ENCODE measurements around the gene TNNC1. TPM values are rescaled to one million over a fixed set of nuclear protein-coding genes. Genes with fewer than 3 reads are reported as not detected.

TNNC1 gene
- total RNA-seq, 2 experiments from 2014 or later = 5.3 to 6.6 TPM

DNA sequence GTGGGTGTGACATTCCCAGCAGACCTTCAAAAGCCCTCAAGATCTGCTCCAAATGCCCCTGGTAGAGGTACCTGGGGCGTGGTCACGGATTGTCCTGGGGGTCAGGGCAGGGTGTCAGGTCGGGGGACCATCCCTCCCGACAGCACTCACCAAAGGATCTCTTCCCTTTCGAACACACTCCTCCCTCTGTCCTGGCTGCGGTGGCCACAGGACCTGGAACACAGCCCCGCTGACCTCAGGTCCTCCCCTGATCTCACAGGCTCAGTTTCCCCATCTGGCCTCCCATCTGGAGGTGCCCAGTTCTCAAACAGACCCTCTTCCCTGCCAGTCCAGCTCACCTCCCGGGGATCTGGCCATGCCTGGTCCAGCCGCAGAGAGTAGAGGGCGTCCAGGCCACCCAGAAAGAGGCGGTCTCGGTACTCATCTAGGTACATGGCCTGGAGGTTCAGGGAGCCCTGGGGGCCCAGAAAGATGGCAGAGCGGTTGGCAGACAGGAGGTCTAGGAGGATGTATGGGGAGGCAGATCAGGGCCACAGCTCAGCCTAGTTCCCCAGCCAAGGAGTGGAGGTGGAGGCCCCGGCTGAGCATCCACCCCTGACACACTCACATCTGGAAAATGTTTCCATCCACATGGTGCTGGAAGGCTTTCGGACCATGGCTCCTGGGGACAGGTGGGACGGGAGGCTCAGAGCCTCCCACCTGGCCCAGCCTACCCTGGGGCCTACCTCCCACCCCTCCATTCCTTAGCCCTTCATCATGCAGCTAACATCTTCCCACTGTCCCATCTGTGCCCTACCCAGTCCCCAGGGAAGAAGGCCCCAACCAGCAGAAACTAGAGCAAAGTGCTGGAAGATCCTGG is 11.2 kb downstream of the TNNC1 start:
- TF ChIP-seq, protein P1, sequence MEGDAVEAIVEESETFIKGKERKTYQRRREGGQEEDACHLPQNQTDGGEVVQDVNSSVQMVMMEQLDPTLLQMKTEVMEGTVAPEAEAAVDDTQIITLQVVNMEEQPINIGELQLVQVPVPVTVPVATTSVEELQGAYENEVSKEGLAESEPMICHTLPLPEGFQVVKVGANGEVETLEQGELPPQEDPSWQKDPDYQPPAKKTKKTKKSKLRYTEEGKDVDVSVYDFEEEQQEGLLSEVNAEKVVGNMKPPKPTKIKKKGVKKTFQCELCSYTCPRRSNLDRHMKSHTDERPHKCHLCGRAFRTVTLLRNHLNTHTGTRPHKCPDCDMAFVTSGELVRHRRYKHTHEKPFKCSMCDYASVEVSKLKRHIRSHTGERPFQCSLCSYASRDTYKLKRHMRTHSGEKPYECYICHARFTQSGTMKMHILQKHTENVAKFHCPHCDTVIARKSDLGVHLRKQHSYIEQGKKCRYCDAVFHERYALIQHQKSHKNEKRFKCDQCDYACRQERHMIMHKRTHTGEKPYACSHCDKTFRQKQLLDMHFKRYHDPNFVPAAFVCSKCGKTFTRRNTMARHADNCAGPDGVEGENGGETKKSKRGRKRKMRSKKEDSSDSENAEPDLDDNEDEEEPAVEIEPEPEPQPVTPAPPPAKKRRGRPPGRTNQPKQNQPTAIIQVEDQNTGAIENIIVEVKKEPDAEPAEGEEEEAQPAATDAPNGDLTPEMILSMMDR (IDR thresholded peaks at IDR 0.05) = no peak
- intact Hi-C loops (cut with DNase I, micrococcal nuclease) = loop anchor here in 1 of 2 experiments (10.0 kb wide), 1 partner anchor 158 kb away; the partner anchor contains the start of gene GLYCTK
- ChIA-PET POLR2A (no interaction called here), CTCF (no interaction called here)
- ATAC-seq (ENCODE audit: poor library complexity) (no peak), DNase-seq (no peak)
- H3K9me3 Mint-ChIP-seq = no peaks in the 10 kb centered on the region
- Histone ChIP-seq H3K36me3 (ENCODE audit: insufficient read depth, low read length) (no peaks in the 10 kb centered on the region), H3K27ac (ENCODE audit: low read depth in 1 of 2, low read length in 2 of 2) (no peak overlapping the region), H3K4me3 (ENCODE audit: low read length) (no peak overlapping the region), H3K4me1 (ENCODE audit: insufficient read depth, low read length) (peaks cover 28% of the 10 kb centered on the region), H3K9me3 (ENCODE audit: control insufficient read depth in 1 of 2, insufficient read depth in 1 of 2, low read length in 2 of 2) (no peaks in the 10 kb centered on the region), H3K27me3 (ENCODE audit: control insufficient read depth in 1 of 2, insufficient read depth in 2 of 2, low read length in 2 of 2) (no peaks in the 10 kb centered on the region)
- H3K4me3 Mint-ChIP-seq = no peak overlapping the region
- peaks cover 14% of the 10 kb centered on the region for H3K4me1 Mint-ChIP-seq (ENCODE audit: low read depth)
- H3K27me3 Mint-ChIP-seq = no peaks in the 10 kb centered on the region
- no peak overlapping the region for H3K27ac Mint-ChIP-seq
- no peaks in the 10 kb centered on the region for H3K36me3 Mint-ChIP-seq (ENCODE audit: low read depth)

DNA sequence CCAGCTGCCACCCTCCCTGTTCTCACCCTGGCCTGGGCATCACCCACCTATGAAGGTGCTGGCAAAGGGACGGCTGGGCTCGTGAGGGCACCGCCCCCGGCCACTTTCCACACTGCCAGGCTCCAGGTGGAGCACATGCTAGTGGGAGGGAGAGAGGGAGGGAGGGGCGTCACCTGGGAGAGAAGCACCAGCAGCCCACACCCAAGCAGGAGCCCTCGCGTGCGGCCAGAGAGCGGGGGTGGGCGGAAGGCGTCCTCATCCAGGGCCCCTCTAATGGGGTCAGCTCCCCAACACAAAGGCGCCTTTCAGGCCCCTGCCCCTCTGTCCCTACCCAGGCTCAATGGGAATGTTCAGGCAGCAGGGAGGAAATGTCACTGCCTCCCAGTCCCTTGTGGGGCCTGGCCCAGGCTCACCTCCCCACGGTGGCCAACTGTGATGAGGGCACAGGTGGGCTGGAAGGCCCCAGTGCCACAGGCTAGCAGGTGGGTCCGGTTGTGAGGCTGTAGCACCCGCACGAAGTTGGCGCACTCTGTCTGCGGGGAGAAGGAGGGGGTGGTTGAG is 12.0 kb downstream of the TNNC1 start:
- intact Hi-C loops (cut with DNase I, micrococcal nuclease) = loop anchor here in 1 of 2 experiments (10.0 kb wide), 1 partner anchor 157 kb away; the partner anchor contains the start of gene GLYCTK
- Mint-ChIP-seq H3K4me3 (no peak overlapping the region), H3K4me1 (ENCODE audit: low read depth) (peaks cover 9% of the 10 kb centered on the region), H3K9me3 (no peaks in the 10 kb centered on the region), H3K27ac (no peak overlapping the region), H3K27me3 (no peaks in the 10 kb centered on the region), H3K36me3 (ENCODE audit: low read depth) (no peaks in the 10 kb centered on the region)
- ATAC-seq (ENCODE audit: poor library complexity) (no peak), DNase-seq (no peak)
- no peak overlapping the region for H3K4me3 ChIP-seq (ENCODE audit: low read length)
- no peaks in the 10 kb centered on the region for H3K36me3 ChIP-seq (ENCODE audit: insufficient read depth, low read length)
- no peaks in the 10 kb centered on the region for H3K27me3 ChIP-seq (ENCODE audit: control insufficient read depth in 1 of 2, insufficient read depth in 2 of 2, low read length in 2 of 2)
- peaks cover 23% of the 10 kb centered on the region for H3K4me1 ChIP-seq (ENCODE audit: insufficient read depth, low read length)
- POLR2A ChIA-PET = interaction anchor here (1.0 kb wide), 1 partner anchor 13 kb away, joined by 4 read pairs; the partner anchor contains the start of gene NISCH
- no peaks in the 10 kb centered on the region for H3K9me3 ChIP-seq (ENCODE audit: control insufficient read depth in 1 of 2, insufficient read depth in 1 of 2, low read length in 2 of 2)
- no peak overlapping the region for H3K27ac ChIP-seq (ENCODE audit: low read depth in 1 of 2, low read length in 2 of 2)
- TF ChIP-seq, protein P1 (IDR thresholded peaks at IDR 0.05) = no peak
- CTCF ChIA-PET = no interaction called here

GRCh38 chr3:52441091-52441771 is 12.6 kb downstream of the TNNC1 start:
- ATAC-seq (ENCODE audit: poor library complexity) = no peak
- Mint-ChIP-seq H3K9me3 (no peaks in the 10 kb centered on the region), H3K4me3 (no peak overlapping the region), H3K27ac (no peak overlapping the region), H3K36me3 (ENCODE audit: low read depth) (no peaks in the 10 kb centered on the region), H3K4me1 (ENCODE audit: low read depth) (peaks cover 8% of the 10 kb centered on the region), H3K27me3 (no peaks in the 10 kb centered on the region)
- no peaks in the 10 kb centered on the region for H3K27me3 ChIP-seq (ENCODE audit: control insufficient read depth in 1 of 2, insufficient read depth in 2 of 2, low read length in 2 of 2)
- H3K36me3 ChIP-seq (ENCODE audit: insufficient read depth, low read length) = no peaks in the 10 kb centered on the region
- H3K4me3 ChIP-seq (ENCODE audit: low read length) = no peak overlapping the region
- H3K9me3 ChIP-seq (ENCODE audit: control insufficient read depth in 1 of 2, insufficient read depth in 1 of 2, low read length in 2 of 2) = no peaks in the 10 kb centered on the region
- intact Hi-C loops (cut with DNase I, micrococcal nuclease) = loop anchor here in 1 of 2 experiments (10.0 kb wide), 1 partner anchor 156 kb away; the partner anchor contains the start of gene GLYCTK
- no peak for DNase-seq
- TF ChIP-seq, protein P1 (IDR thresholded peaks at IDR 0.05) = no peak
- H3K27ac ChIP-seq (ENCODE audit: low read depth in 1 of 2, low read length in 2 of 2) = no peak overlapping the region
- ChIA-PET POLR2A (interaction anchor here (1.0 kb wide), 1 partner anchor 14 kb away, joined by 4 read pairs; the partner anchor contains the start of gene NISCH), CTCF (interaction anchor here (0.9 kb wide), 1 partner anchor 37 kb away, joined by 3 read pairs; no protein-coding TSS in a partner anchor)
- peaks cover 20% of the 10 kb centered on the region for H3K4me1 ChIP-seq (ENCODE audit: insufficient read depth, low read length)

All from CD4-positive, alpha-beta T cell (primary cell).